Measurements from ENCODE around the gene NT5C2. TPM values are rescaled to one million over a fixed set of nuclear protein-coding genes. Genes with fewer than 3 reads are reported as not detected.
"Not testable (repeated sequence)": the region's sequence is repeated elsewhere in the genome, so short reads cannot be mapped to it uniquely, and the experiment has no call there.

Gene NT5C2
- total RNA-seq, 2 experiments from 2014 or later, result 71.8 to 74.0 TPM

DNA sequence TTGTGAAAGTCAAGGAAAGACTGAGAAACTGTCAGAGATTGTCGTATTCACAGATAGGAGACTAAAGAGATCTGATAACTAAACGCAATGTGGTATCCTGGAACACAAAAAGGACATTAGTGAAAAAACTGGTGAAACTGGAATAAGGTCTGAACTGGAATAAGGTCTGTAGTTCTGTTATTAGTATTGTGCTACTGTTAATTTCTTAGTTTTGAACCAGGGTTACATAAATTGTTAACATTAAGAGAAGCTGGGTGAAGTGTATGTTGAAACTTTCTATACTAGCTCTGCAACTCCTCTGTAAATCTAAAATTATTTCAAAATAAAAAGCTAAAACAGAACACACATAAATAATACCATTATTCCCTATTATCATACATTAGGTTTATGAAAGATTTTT is 3.4 kb upstream of the NT5C2 start:
- no peaks in the 10 kb centered on the region for H3K9me3 Mint-ChIP-seq
- ChIA-PET CTCF (interaction anchor here (1.0 to 1.2 kb wide), 3 partner anchors 9 to 279 kb away, joined by 3 to 4 read pairs (median 4); partner anchors contain the start of gene CNNM2), POLR2A (no interaction called here)
- DNase-seq, result no peak
- no peak overlapping the region for H3K27ac Mint-ChIP-seq
- no peaks in the 10 kb centered on the region for H3K27me3 Mint-ChIP-seq
- no peak overlapping the region for H3K4me3 Mint-ChIP-seq
- peaks cover 15% of the 10 kb centered on the region for H3K36me3 Mint-ChIP-seq (ENCODE audit: low read depth)
- peaks cover 32% of the 10 kb centered on the region for H3K4me1 Mint-ChIP-seq

DNA sequence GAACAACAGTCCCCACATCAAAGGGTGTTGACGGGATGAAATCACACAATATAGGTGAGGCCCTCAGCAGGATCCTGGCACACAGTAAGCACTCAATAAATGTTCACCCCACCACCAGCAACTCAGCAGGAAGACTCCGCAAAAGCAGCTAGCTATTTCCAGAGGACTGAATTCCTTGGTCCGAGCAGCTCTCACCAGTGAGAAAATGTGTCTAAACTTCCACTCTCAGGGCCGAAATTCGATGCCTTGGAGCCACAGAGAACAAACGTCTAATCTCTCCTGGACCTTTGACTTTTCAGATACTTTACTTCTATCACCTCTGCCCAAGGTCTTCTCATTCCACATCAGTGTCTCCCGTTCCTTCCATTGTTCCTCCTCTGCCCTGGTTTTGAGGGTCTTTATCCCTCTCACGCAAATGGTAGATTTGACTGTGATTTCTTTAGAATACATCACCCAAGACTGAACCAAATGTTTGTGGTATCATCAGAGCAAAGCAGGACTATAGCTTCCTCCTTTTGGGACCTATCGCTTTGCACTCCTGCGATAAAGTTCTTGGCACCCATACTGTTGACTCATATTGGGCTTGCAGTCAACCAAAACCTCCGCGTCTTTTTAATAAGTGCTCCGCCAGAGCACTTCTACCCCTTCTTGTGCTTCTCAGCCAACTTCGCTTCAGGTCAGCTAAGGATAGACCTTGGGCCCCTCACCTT is 903 bp upstream of the NT5C2 start:
- no peaks in the 10 kb centered on the region for H3K9me3 Mint-ChIP-seq
- no peak for DNase-seq
- peaks cover 25% of the 10 kb centered on the region for H3K36me3 Mint-ChIP-seq (ENCODE audit: low read depth)
- H3K27ac Mint-ChIP-seq, result peak overlapping the region; percentile 83
- ChIA-PET POLR2A (interaction anchor here (0.7 to 3.5 kb wide), 9 partner anchors 9 to 492 kb away, joined by 3 to 20 read pairs (median 4); partner anchors contain the start of genes PCGF6 and TAF5), CTCF (interaction anchor here (2.5 kb wide), 1 partner anchor 276 kb away, joined by 10 read pairs; the partner anchor contains the start of gene CNNM2)
- H3K4me3 Mint-ChIP-seq, result peak overlapping the region; percentile 99
- no peaks in the 10 kb centered on the region for H3K27me3 Mint-ChIP-seq
- H3K4me1 Mint-ChIP-seq, result peaks cover 45% of the 10 kb centered on the region

DNA sequence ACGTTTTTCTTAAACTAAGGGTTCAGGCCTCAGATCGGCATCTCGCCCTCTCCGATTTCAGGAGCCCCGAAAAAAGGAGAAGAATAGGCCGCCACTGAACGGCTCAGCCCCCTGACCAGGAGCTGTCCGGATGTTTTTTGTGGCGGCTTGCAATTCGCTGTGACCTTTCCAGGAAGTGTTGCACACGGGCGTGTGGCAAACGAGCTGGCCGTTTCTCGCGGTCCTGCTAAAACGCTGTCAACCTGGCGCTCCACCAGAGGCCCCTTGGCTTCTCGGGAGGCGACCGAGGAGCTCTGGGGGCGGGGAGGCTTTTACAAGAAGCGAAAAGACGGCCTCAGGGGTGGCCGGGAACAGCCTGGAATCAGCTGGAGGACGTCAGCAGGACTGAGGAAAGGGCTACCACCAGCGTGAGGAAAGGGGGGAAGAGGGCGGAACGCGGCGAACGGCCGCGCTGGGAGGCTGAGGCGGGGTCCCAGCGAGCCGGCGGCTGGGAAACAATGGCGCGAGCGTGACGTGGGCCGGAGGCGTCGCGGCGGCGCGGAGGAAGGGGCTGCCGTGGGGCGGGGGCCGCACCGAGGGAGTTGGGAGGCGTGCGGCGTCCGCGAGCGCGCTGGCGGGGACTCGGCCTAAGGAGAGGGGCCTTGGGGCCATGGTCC is 493 bp downstream of the NT5C2 start:
- no peaks in the 10 kb centered on the region for H3K27me3 Mint-ChIP-seq
- no peaks in the 10 kb centered on the region for H3K9me3 Mint-ChIP-seq
- DNase-seq, result peak; percentile 75
- H3K36me3 Mint-ChIP-seq (ENCODE audit: low read depth), result peaks cover 28% of the 10 kb centered on the region
- H3K4me1 Mint-ChIP-seq, result peaks cover 46% of the 10 kb centered on the region
- ChIA-PET CTCF (interaction anchor here (1.2 to 2.5 kb wide), 5 partner anchors 38 to 1023 kb away, joined by 4 to 10 read pairs (median 4); partner anchors contain the start of gene CNNM2), POLR2A (interaction anchor here (0.6 to 3.5 kb wide), 24 partner anchors 8 to 742 kb away, joined by 3 to 20 read pairs (median 4); partner anchors contain the start of genes ATP5MK, C10orf95, CNNM2 and PCGF6)
- peak overlapping the region; percentile 97 for H3K27ac Mint-ChIP-seq
- peak overlapping the region; percentile 99 for H3K4me3 Mint-ChIP-seq

DNA sequence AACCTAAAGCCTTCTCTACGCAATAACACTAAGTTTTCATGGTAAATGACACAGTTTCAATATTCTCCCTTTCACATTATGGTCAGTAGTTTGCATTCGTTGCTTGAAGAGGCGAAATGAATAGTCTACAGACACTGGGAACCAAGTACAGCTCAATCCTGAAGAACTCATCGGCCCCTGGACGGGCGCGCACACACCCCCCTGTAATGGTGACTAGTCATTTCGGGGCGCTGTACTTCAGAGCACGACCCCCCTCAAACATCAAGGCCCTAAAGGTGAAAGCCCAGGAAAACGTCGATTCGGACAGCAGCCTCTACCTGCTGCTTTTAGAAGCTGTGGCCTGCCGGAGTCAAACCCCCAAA is 1.0 kb downstream of the NT5C2 start:
- Mint-ChIP-seq H3K27me3 (no peaks in the 10 kb centered on the region), H3K4me1 (peaks cover 41% of the 10 kb centered on the region), H3K9me3 (no peaks in the 10 kb centered on the region), H3K4me3 (peak overlapping the region; percentile 99), H3K27ac (peak overlapping the region; percentile 97), H3K36me3 (ENCODE audit: low read depth) (peaks cover 28% of the 10 kb centered on the region)
- ChIA-PET CTCF (interaction anchor here (1.2 to 2.5 kb wide), 5 partner anchors 39 to 1023 kb away, joined by 4 to 10 read pairs (median 4); partner anchors contain the start of gene CNNM2), POLR2A (interaction anchor here (0.5 to 3.5 kb wide), 22 partner anchors 9 to 741 kb away, joined by 3 to 20 read pairs (median 4); partner anchors contain the start of genes ATP5MK, C10orf95, CNNM2 and PCGF6)
- no peak for DNase-seq

DNA sequence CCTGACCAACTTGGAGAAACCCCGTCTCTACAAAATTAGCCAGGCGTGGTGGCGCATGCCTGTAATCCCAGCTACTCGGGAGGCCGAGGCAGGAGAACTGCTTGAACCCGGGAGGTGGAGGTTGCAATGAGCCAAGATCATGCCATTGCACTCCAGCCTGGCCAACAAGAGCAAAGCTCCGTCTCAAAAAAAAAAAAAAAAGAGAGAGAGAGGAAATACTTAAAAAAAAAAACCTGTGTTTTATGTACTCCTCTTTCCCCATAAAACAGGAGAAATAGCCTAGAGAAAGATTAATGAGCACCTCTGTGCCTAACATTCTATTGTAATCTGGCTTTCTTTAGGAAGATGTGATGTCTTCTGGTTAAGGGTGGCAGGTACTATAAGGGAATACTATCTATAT is 1.9 kb downstream of the NT5C2 start:
- peaks cover 28% of the 10 kb centered on the region for H3K36me3 Mint-ChIP-seq (ENCODE audit: low read depth)
- not testable (repeated sequence) for H3K27ac Mint-ChIP-seq, H3K27me3 Mint-ChIP-seq, H3K9me3 Mint-ChIP-seq, DNase-seq
- H3K4me3 Mint-ChIP-seq, result peak overlapping the region; percentile 56
- POLR2A ChIA-PET, result interaction anchor here (0.9 to 3.5 kb wide), 9 partner anchors 13 to 476 kb away, joined by 3 to 20 read pairs (median 5); partner anchors contain the start of genes ATP5MK, PCGF6, PDCD11 and TAF5
- CTCF ChIA-PET, result interaction anchor here (0.6 to 1.9 kb wide), 5 partner anchors 14 to 314 kb away, joined by 3 to 9 read pairs (median 3); no protein-coding TSS in a partner anchor
- peaks cover 40% of the 10 kb centered on the region for H3K4me1 Mint-ChIP-seq

DNA sequence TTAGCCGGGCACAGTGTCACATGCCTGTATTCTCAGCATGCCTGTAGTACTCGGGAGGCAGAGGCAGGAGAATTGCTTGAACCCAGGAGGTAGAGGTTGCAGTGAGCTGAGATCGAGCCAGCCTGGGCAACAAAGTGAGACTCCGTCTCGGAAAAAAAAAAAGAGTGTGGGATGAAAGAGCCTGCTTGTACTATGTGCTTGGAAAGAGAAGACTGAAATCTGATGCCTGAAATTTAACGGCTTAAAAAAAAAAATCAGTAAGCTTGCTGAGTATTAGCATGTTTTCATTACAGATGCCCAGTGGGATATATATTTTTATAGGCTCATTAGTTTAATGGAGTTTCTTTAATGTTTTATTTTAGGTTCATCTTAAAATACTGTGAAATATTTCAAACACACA is 4.2 kb downstream of the NT5C2 start:
- no peak overlapping the region for H3K27ac Mint-ChIP-seq
- POLR2A ChIA-PET, result no interaction called here
- peaks cover 36% of the 10 kb centered on the region for H3K36me3 Mint-ChIP-seq (ENCODE audit: low read depth)
- CTCF ChIA-PET, result interaction anchor here (1.6 kb wide), 1 partner anchor 271 kb away, joined by 5 read pairs; the partner anchor contains the start of gene CNNM2
- no peak overlapping the region for H3K4me3 Mint-ChIP-seq
- DNase-seq, result no peak
- no peaks in the 10 kb centered on the region for H3K9me3 Mint-ChIP-seq
- H3K27me3 Mint-ChIP-seq, result no peaks in the 10 kb centered on the region
- H3K4me1 Mint-ChIP-seq, result peaks cover 46% of the 10 kb centered on the region

DNA sequence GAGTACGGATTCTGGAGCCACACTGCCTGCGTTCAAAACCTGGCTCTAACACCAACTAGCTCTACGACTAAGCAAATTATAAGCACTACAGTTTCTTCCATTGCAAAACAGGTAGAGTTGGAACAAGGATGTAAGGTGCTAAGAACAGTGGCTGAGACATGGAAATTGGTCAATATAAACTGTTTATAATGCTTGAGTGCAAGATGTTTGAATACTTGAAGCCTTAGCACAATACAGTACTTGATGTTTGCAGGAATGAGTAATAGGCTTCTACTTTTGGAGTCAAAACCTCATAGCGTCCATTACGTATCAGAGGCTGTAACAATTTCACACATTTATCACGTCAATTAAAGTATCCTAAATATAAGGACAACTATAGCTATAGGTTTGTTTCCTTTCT is 6.9 kb downstream of the NT5C2 start:
- Mint-ChIP-seq H3K27ac (no peak overlapping the region), H3K4me3 (no peak overlapping the region), H3K9me3 (no peaks in the 10 kb centered on the region), H3K4me1 (peaks cover 42% of the 10 kb centered on the region), H3K27me3 (no peaks in the 10 kb centered on the region), H3K36me3 (ENCODE audit: low read depth) (peaks cover 22% of the 10 kb centered on the region)
- POLR2A ChIA-PET, result no interaction called here
- CTCF ChIA-PET, result interaction anchor here (0.6 kb wide), 1 partner anchor 148 kb away, joined by 3 read pairs; no protein-coding TSS in a partner anchor
- no peak for DNase-seq

DNA sequence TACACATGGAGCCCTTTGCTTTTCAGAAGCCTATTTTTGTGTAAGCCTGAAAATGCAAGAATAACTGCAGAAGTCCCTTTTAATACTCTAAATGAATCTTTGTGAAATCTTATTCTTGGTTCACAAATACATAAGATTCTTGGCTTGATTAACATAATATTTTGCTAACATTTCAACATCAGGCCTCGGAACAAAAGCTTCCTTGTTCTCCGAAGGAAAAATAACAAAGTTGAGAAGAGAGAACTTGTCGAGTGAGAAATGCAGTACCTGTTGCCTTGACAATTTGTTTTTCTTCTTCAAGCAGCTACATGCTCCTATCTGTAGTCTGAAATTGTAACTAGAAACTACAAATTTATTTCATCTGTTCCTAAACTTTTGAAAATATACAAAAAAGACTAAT is 8.5 kb downstream of the NT5C2 start:
- peaks cover 36% of the 10 kb centered on the region for H3K4me1 Mint-ChIP-seq
- no peak overlapping the region for H3K4me3 Mint-ChIP-seq
- H3K9me3 Mint-ChIP-seq, result no peaks in the 10 kb centered on the region
- peaks cover 20% of the 10 kb centered on the region for H3K36me3 Mint-ChIP-seq (ENCODE audit: low read depth)
- H3K27ac Mint-ChIP-seq, result no peak overlapping the region
- CTCF ChIA-PET, result no interaction called here
- H3K27me3 Mint-ChIP-seq, result no peaks in the 10 kb centered on the region
- POLR2A ChIA-PET, result interaction anchor here (1.0 to 1.3 kb wide), 2 partner anchors 8 to 9 kb away, joined by 3 read pairs; no protein-coding TSS in a partner anchor
- DNase-seq, result no peak

DNA sequence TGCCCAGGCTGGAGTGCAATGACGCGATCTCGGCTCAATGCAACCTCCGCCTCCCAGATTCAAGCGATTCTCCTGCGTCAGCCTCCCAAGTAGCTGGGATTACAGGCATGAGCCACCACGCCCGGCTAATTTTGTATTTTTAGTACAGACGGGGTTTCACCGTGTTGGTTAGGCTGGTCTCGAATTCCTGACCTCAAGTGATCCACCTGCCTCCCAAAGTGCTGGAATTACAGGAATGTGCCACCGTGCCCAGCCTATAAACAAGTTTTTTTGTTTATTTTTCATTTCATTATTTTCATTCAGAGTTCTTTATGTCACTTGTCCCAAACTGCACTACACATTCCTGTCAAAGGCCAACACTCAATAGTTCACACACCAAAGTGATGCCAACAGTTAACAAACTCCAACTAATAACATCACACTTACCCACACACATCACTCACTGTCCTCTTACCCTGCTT is 9.1 kb downstream of the NT5C2 start:
- CTCF ChIA-PET, DNase-seq, H3K27ac Mint-ChIP-seq, H3K4me3 Mint-ChIP-seq, H3K9me3 Mint-ChIP-seq, H3K27me3 Mint-ChIP-seq: not testable (repeated sequence)
- POLR2A ChIA-PET, result interaction anchor here (1.0 to 1.3 kb wide), 2 partner anchors 9 to 10 kb away, joined by 3 read pairs; no protein-coding TSS in a partner anchor
- H3K4me1 Mint-ChIP-seq, result peaks cover 36% of the 10 kb centered on the region
- peaks cover 23% of the 10 kb centered on the region for H3K36me3 Mint-ChIP-seq (ENCODE audit: low read depth)

DNA sequence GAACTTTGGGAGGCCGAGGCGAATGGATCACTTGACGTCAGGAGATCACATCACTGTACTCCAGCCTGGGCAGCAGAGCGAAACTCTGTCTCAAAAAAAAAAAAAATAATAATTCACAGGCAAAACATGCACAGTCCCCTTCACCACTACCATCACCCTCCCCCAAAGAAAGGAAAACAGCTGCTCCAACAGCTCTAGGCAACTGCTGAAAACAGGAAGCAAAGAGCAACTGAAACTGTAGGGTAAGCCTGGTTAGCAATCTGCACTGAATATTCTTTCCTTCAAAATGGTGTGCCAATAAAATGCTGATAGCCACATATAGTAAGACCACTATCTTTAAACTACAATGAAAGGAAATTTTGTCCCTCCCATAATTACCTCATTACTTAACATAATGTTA is 11.8 kb downstream of the NT5C2 start:
- ChIA-PET POLR2A (no interaction called here), CTCF (no interaction called here)
- no peak overlapping the region for H3K4me3 Mint-ChIP-seq
- no peaks in the 10 kb centered on the region for H3K9me3 Mint-ChIP-seq
- H3K27ac Mint-ChIP-seq, result no peak overlapping the region
- DNase-seq, result no peak
- H3K27me3 Mint-ChIP-seq, result no peaks in the 10 kb centered on the region
- peaks cover 26% of the 10 kb centered on the region for H3K36me3 Mint-ChIP-seq (ENCODE audit: low read depth)
- peaks cover 33% of the 10 kb centered on the region for H3K4me1 Mint-ChIP-seq

DNA sequence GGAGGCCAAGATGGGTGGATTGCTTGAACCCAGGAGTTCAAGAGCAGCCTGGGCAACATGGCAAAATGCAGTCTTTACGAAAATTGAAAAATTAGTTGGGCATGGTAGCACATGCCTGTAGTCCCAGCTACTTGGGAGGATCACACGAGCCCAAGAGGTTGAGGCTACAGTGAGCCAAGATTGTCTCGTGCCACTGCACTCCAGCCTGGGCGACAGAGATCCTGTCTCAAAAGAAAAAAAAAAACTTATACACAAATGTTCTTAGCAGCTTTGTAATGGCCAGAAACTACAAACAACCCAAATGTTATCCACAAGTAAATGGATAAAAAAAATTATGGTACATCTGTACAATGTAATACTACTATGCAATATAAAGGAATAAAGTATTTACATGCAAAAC is 12.6 kb downstream of the NT5C2 start:
- Mint-ChIP-seq H3K9me3 (no peaks in the 10 kb centered on the region), H3K4me1 (peaks cover 27% of the 10 kb centered on the region), H3K4me3 (no peak overlapping the region), H3K27ac (no peak overlapping the region), H3K27me3 (no peaks in the 10 kb centered on the region), H3K36me3 (ENCODE audit: low read depth) (peaks cover 29% of the 10 kb centered on the region)
- ChIA-PET CTCF (no interaction called here), POLR2A (interaction anchor here (1.0 kb wide), 1 partner anchor 13 kb away, joined by 3 read pairs; the partner anchor contains the start of gene NT5C2)
- no peak for DNase-seq

DNA sequence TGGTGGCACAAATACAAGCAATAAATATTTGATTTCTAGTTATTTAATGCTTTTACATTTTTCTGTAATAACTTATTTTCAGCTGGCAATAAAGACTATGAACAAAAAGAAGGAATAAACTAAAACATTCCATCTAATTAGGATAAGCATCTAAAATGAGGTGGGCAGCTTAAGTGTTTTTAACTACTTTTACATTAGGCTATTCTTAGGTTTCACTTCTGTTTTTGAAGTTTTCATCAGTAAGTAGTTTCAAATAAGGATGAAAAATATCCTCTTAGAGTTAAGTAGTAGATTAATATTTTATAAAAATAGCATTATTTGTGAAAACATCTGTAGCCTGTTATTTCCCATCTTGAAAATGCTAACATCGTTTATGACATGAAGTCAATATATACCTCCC is 15.9 kb downstream of the NT5C2 start:
- H3K9me3 Mint-ChIP-seq, result no peaks in the 10 kb centered on the region
- H3K4me3 Mint-ChIP-seq, result no peak overlapping the region
- no peak overlapping the region for H3K27ac Mint-ChIP-seq
- H3K27me3 Mint-ChIP-seq, result no peaks in the 10 kb centered on the region
- CTCF ChIA-PET, result interaction anchor here (0.6 to 1.4 kb wide), 3 partner anchors 8 to 1870 kb away, joined by 3 to 6 read pairs (median 3); no protein-coding TSS in a partner anchor
- DNase-seq, result no peak
- POLR2A ChIA-PET, result interaction anchor here (1.3 to 1.6 kb wide), 2 partner anchors 13 to 14 kb away, joined by 3 read pairs; no protein-coding TSS in a partner anchor
- H3K36me3 Mint-ChIP-seq (ENCODE audit: low read depth), result peaks cover 33% of the 10 kb centered on the region
- H3K4me1 Mint-ChIP-seq, result peaks cover 17% of the 10 kb centered on the region
